Measurements from ENCODE around the gene COL8A1. TPM values are rescaled to one million over a fixed set of nuclear protein-coding genes. Genes with fewer than 3 reads are reported as not detected.
"Not testable (repeated sequence)": the region's sequence is repeated elsewhere in the genome, so short reads cannot be mapped to it uniquely, and the experiment has no call there.

The COL8A1 gene
- not detected for total RNA-seq

GRCh38 chr3:99638167-99638948 is at the start of gene COL8A1:
COL8A1 (plus strand) TSS chr3:99638594; CDS start chr3:99790683, 152,089 bp downstream.
- Mint-ChIP-seq H3K27ac (no peak within 1 kb of the TSS), H3K9me3 (ENCODE audit: low read depth) (no peaks in the 10 kb centered on the region), H3K4me1 (peaks cover 13% of the 10 kb centered on the region), H3K36me3 (ENCODE audit: low read depth) (no peaks in the 10 kb centered on the region), H3K4me3 (peak within 1 kb of the TSS; percentile 45), H3K27me3 (peaks cover 55% of the 10 kb centered on the region)
- DNase-seq (no peak), ATAC-seq (no peak)
- POLR2A ChIA-PET: no interaction called here
- CTCF ChIA-PET: interaction anchor here (0.7 to 1.3 kb wide), 3 partner anchors 19 to 26 kb away, joined by 3 read pairs; no protein-coding TSS in a partner anchor
- intact Hi-C loops (cut with DNase I, micrococcal nuclease): no loop called here

DNA sequence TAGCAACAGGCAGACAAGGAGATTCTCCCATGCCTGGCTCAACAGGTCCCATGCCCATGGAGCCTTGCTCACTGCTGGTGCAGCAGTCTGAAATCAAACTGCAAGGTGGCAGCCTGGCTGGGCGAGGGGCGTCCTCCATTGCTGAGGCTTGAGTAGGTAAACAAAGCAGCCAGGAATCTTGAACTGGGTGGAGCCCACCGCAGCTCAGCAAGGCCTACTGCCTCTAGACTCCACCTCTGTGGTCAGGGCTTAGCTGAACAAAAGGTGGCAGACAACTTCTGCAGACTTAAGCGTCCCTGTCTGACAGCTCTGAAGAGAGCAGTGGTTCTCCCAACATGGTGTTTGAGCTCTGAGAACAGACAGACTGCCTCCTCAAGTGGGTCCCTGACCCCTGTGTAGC is 49.2 kb upstream of the COL8A1 start:
- H3K9me3 Mint-ChIP-seq (ENCODE audit: low read depth): not testable (repeated sequence)

GRCh38 chr3:99599894-99600293 is 38.5 kb upstream of the COL8A1 start:
- Mint-ChIP-seq H3K36me3 (ENCODE audit: low read depth) (no peaks in the 10 kb centered on the region), H3K4me1 (no peaks in the 10 kb centered on the region), H3K9me3 (ENCODE audit: low read depth) (no peaks in the 10 kb centered on the region), H3K4me3 (no peak overlapping the region), H3K27me3 (no peaks in the 10 kb centered on the region), H3K27ac (no peak overlapping the region)
- intact Hi-C loops (cut with DNase I, micrococcal nuclease): no loop called here
- ATAC-seq (no peak), DNase-seq (no peak)
- ChIA-PET POLR2A (no interaction called here), CTCF (no interaction called here)

More for the DNA sequence above, 49.2 kb upstream of the COL8A1 start:
- H3K27ac Mint-ChIP-seq; H3K4me3 Mint-ChIP-seq; ATAC-seq; H3K36me3 Mint-ChIP-seq (ENCODE audit: low read depth); CTCF ChIA-PET; DNase-seq; POLR2A ChIA-PET; H3K27me3 Mint-ChIP-seq; intact Hi-C loops (cut with DNase I, micrococcal nuclease); H3K4me1 Mint-ChIP-seq: not testable (repeated sequence)

- no peaks in the 10 kb centered on the region for H3K9me3 Mint-ChIP-seq (ENCODE audit: low read depth)
- CTCF ChIA-PET: no interaction called here
- no peaks in the 10 kb centered on the region for H3K4me1 Mint-ChIP-seq
- H3K4me3 Mint-ChIP-seq: no peak overlapping the region
- no peaks in the 10 kb centered on the region for H3K27me3 Mint-ChIP-seq
- intact Hi-C loops (cut with DNase I, micrococcal nuclease): no loop called here
- H3K36me3 Mint-ChIP-seq (ENCODE audit: low read depth): no peaks in the 10 kb centered on the region
- no peak for DNase-seq
- POLR2A ChIA-PET: no interaction called here
- H3K27ac Mint-ChIP-seq: no peak overlapping the region
- ATAC-seq: no peak
These were observed 36.9 kb upstream of the COL8A1 start for GRCh38 chr3:99601515-99601914.

- no peak for ATAC-seq
- no peaks in the 10 kb centered on the region for H3K27me3 Mint-ChIP-seq
- H3K9me3 Mint-ChIP-seq (ENCODE audit: low read depth): no peaks in the 10 kb centered on the region
- no peak overlapping the region for H3K4me3 Mint-ChIP-seq
- no peak for DNase-seq
- H3K27ac Mint-ChIP-seq: no peak overlapping the region
- ChIA-PET CTCF (interaction anchor here (1.0 kb wide), 1 partner anchor 11 kb away, joined by 4 read pairs; no protein-coding TSS in a partner anchor), POLR2A (no interaction called here)
- no peaks in the 10 kb centered on the region for H3K36me3 Mint-ChIP-seq (ENCODE audit: low read depth)
- intact Hi-C loops (cut with DNase I, micrococcal nuclease): no loop called here
- H3K4me1 Mint-ChIP-seq: no peaks in the 10 kb centered on the region
These were observed 36.2 kb upstream of the COL8A1 start for GRCh38 chr3:99602183-99602582.

DNA sequence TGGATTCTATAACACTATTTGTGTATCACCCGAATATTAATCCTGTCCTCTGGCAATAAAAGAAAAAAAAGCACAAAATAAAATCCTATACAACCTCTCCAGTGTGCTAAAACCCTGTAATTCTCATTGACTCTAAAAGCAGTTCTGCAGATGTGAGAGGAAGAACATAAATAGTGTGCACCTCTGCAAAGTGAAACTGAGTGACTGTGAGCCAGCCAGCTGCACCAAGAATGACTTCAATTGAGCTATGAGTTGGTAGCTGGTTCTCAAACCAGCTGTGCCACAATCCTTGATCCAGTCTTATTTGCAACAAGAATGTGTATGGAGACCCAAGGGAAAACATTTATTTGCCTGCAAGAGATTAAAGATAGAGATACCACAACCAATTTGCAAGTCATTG is 31.2 kb upstream of the COL8A1 start:
- CTCF ChIA-PET: interaction anchor here (0.6 kb wide), 1 partner anchor 69 kb away, joined by 3 read pairs; no protein-coding TSS in a partner anchor
- ATAC-seq (no peak), DNase-seq (no peak)
- Mint-ChIP-seq H3K36me3 (ENCODE audit: low read depth) (no peaks in the 10 kb centered on the region), H3K27me3 (peaks cover 3% of the 10 kb centered on the region), H3K4me3 (no peak overlapping the region), H3K4me1 (no peaks in the 10 kb centered on the region), H3K27ac (no peak overlapping the region), H3K9me3 (ENCODE audit: low read depth) (peaks cover 1% of the 10 kb centered on the region)
- intact Hi-C loops (cut with DNase I, micrococcal nuclease): no loop called here
- POLR2A ChIA-PET: no interaction called here

- no peak for ATAC-seq
- DNase-seq: no peak
- no peak overlapping the region for H3K27ac Mint-ChIP-seq
- ChIA-PET CTCF (no interaction called here), POLR2A (no interaction called here)
- H3K4me3 Mint-ChIP-seq: no peak overlapping the region
- H3K9me3 Mint-ChIP-seq (ENCODE audit: low read depth): no peaks in the 10 kb centered on the region
- intact Hi-C loops (cut with DNase I, micrococcal nuclease): no loop called here
- H3K27me3 Mint-ChIP-seq: peaks cover 7% of the 10 kb centered on the region
- no peaks in the 10 kb centered on the region for H3K36me3 Mint-ChIP-seq (ENCODE audit: low read depth)
- H3K4me1 Mint-ChIP-seq: no peaks in the 10 kb centered on the region
These were observed 23.6 kb upstream of the COL8A1 start for GRCh38 chr3:99614768-99615167.

DNA sequence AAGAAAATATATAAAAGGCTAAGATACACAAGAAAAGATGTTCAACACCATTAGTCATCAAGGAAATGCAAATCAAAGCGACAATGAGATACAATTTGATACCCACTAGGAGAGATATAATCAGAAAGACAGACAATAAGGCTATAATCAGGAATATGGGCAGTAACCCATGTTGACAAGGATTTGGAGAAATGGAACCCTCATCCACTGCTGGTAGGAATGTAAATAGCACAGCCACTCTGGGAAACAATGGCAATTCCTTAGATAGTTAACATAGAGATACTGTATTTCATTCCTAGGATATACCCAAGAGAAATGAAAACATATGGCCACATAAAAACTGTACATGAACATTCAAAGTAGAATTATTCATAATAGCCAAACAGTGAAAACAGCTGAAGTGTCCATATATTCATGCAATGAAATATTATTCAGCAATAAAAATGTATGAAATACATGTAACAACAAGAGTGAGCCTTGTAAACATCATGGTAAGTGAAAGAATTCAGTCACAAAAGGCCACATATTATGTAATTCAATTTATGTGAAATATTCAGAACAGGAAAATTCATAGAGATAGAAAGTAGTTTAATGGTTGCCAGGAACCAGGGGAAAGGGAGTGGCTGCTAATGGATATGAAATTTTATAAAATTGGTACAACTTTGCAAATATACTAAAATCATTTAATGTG is 18.2 kb upstream of the COL8A1 start:
- H3K27ac Mint-ChIP-seq: no peak overlapping the region
- POLR2A ChIA-PET: no interaction called here

GRCh38 chr3:99620976-99621375 is 17.4 kb upstream of the COL8A1 start:
- Mint-ChIP-seq H3K4me1 (no peaks in the 10 kb centered on the region), H3K27ac (no peak overlapping the region), H3K36me3 (ENCODE audit: low read depth) (no peaks in the 10 kb centered on the region), H3K4me3 (no peak overlapping the region), H3K27me3 (peaks cover 4% of the 10 kb centered on the region), H3K9me3 (ENCODE audit: low read depth) (no peaks in the 10 kb centered on the region)
- CTCF ChIA-PET: no interaction called here
- POLR2A ChIA-PET: no interaction called here
- intact Hi-C loops (cut with DNase I, micrococcal nuclease): no loop called here
- DNase-seq (no peak), ATAC-seq (no peak)

More for the DNA sequence above, 18.2 kb upstream of the COL8A1 start:
- no peak for ATAC-seq
- CTCF ChIA-PET: no interaction called here
- no peak overlapping the region for H3K4me3 Mint-ChIP-seq
- DNase-seq: no peak
- no peaks in the 10 kb centered on the region for H3K9me3 Mint-ChIP-seq (ENCODE audit: low read depth)
- no peaks in the 10 kb centered on the region for H3K4me1 Mint-ChIP-seq
- intact Hi-C loops (cut with DNase I, micrococcal nuclease): no loop called here
- no peaks in the 10 kb centered on the region for H3K36me3 Mint-ChIP-seq (ENCODE audit: low read depth)
- H3K27me3 Mint-ChIP-seq: peaks cover 4% of the 10 kb centered on the region

DNA sequence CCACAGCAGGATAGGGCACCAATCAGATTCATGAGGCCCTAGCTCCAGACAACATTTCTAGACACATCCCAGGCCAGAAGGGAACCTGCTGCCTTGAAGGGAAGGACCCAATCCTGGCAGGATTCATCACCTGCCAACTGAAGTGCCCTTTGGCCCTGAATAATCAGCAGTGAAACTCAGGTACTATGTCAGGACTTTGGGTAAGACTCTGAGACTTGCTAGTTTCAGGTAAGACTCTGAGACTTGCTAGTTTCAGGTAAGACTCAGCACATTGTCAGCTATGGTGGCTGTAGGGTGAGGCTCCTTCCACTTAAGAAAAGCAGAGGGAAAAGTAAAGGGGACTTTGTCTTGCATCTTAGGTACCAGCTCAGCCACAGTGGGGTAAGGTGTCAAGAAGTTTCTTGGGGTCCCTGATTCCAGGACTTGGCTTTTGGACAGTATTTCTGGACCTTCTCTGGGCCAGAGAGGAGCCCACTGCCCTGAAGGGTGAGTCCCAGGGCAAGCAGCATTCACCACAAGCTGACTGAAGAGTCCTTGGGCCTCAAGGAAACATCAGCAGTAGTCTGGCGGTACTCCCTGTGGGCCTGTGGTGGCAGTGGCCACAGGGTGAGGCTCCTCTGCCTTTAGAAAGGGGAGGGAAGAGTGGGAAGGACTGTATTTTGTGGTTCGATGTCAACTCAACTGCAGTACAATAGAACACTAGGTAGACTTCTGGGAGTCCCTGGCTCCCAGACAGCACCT is 13.7 kb upstream of the COL8A1 start:
- Mint-ChIP-seq H3K9me3 (ENCODE audit: low read depth) (no peaks in the 10 kb centered on the region), H3K4me1 (peaks cover 3% of the 10 kb centered on the region), H3K27me3 (peaks cover 3% of the 10 kb centered on the region), H3K27ac (no peak overlapping the region), H3K4me3 (no peak overlapping the region), H3K36me3 (ENCODE audit: low read depth) (no peaks in the 10 kb centered on the region)
- POLR2A ChIA-PET: no interaction called here
- intact Hi-C loops (cut with DNase I, micrococcal nuclease): no loop called here
- DNase-seq: no peak
- no peak for ATAC-seq
- CTCF ChIA-PET: no interaction called here

GRCh38 chr3:99625237-99625622 is 13.2 kb upstream of the COL8A1 start:
- Mint-ChIP-seq H3K9me3 (ENCODE audit: low read depth) (no peaks in the 10 kb centered on the region), H3K27me3 (peaks cover 3% of the 10 kb centered on the region), H3K27ac (no peak overlapping the region), H3K4me3 (no peak overlapping the region), H3K36me3 (ENCODE audit: low read depth) (no peaks in the 10 kb centered on the region), H3K4me1 (peaks cover 3% of the 10 kb centered on the region)
- POLR2A ChIA-PET: no interaction called here
- CTCF ChIA-PET: no interaction called here
- intact Hi-C loops (cut with DNase I, micrococcal nuclease): no loop called here
- ATAC-seq (no peak), DNase-seq (no peak)

Data from activated CD4-positive, alpha-beta T cell treated with anti-CD3 and anti-CD28 coated beads for 36 hours (primary cell).